HG02943 (cell line): ENCODE measurements around the gene TBC1D1.
"Not testable (repeated sequence)": the region's sequence is repeated elsewhere in the genome, so short reads cannot be mapped to it uniquely, and the experiment has no call there.

ENCODE experiments used
- ATAC-seq: cut with Tn5 transposase; IDR thresholded peaks from one replicate; pipeline ENCODE4 v1.9.1; 2021; ENCODE audit warnings: mild to moderate bottlenecking, low read depth, moderate library complexity; ENCODE audit not compliant: unreplicated experiment

Gene TBC1D1

DNA sequence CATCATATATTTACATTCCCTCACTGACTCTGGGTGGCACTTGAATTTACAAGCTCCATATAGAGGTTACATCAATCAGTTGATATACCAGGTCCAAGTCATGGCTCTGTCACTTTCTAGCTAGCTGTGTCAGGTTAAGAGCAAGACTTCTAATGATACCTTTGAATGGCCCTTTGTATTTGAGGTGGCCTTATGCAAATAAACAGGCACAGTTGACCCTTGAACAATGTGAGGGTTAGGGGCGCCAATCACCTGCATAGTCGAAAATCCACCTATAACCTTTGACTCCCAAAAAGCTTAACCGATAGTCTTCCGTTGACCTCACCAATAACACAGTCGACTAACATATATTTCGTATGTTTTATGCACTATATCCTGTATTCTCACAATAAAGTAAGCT, 68.0 kb downstream of the TBC1D1 start:
- no peak for ATAC-seq

DNA sequence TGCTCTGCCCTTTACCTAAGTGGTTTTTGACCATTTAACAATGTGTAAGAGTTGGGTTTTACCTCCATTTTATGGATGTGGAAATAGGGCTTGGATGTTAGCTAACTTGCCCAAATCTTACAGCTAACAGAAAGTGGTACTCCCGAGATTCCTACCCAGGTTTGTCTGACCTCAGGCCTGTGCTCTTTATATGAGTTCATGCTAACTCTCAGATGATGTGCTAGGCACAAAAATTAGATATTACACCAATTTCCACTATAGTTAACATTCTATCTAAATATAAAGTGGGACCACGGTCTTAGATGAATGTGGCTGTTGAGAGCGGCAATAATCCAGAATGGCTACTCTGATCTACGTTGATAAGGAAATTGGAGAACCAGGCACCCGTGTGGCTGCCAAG, 69.2 kb downstream of the TBC1D1 start, which contains the start of gene PTTG2:
Gene PTTG2 (plus strand): TSS at position 301 of the 400 bp plus-strand sequence. CDS start 37 bp downstream, at position 338.
- ATAC-seq, result no peak

DNA sequence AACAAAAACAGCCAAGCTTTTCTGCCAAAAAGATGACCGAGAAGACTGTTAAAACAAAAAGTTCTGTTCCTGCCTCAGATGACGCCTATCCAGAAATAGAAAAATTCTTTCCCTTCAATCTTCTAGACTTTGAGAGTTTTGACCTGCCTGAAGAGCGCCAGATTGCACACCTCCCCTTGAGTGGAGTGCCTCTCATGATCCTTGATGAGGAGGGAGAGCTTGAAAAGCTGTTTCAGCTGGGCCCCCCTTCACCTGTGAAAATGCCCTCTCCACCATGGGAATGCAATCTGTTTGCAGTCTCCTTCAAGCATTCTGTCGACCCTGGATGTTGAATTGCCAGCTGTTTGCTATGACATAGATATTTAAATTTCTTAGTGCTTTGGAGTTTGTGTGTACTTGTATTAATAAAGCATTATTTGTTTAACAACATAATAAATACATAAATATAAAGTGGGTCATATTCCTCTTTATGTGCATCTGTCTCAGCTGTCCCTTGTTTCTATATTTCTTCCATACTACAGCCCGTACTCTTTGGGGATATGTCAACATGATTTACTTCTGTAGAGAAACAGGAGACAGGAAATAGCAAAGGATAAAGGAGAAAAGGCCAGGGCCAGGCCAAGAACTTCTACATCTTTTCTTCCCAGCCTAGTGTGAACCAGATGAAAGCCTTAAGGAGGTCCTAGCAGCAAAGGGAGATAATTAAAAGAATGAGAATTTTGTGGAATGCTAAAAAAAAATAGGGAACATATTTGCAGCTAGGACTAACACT, 70.0 kb downstream of the TBC1D1 start:
- no peak for ATAC-seq

DNA sequence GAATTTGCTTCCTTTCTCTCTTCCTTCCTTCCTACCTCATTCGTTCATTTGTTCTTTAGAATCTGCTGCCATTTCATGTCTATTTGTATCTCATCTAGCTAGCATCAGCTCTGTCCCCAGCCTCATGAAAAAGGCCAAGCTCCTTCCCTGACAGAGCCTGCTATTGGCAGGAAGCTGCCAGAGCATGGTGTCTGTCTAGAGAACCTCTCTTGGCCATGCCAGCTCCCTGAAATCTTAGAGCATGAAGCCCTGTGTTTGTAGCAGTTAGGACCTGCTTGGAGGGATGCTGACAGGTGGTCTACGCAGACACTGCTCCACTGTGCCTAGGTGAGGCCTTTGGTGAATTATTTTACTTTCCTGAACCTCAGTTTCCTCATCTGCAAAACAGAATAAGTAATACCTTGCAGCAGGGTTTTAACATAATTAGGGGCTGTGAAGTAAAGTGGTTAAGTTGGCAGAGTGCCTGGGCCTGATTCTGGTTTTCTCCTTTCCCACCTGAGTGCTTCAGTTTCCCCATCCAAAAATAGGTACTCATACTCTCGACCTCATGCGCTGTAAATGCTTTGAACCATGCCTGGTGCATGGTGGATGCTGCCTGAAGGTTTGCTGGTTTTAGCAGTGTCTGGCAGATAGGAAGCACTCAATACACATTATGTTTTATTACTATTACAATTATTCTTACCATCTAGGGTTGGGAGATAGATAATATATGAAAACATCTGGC, 74.0 kb downstream of the TBC1D1 start:
- no peak for ATAC-seq

DNA sequence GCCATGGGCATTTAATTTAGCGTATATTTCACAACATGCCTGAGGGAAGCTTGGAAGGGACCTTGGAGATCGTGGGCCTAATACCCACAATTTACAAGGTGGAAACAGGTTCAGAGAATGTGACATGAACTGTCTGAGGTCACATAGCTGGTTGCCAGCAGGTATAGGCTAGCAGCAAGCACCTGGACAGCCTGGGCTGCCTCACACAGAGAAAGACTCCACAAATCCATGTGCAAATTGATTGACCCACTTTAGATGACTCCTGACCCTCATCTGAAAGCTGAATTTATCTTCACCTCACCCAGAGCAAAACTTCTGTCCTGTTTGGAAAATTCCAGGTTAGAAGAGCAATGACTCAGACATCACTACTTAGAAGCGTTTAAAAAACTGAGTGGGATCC, 75.2 kb downstream of the TBC1D1 start:
- ATAC-seq, result no peak

DNA sequence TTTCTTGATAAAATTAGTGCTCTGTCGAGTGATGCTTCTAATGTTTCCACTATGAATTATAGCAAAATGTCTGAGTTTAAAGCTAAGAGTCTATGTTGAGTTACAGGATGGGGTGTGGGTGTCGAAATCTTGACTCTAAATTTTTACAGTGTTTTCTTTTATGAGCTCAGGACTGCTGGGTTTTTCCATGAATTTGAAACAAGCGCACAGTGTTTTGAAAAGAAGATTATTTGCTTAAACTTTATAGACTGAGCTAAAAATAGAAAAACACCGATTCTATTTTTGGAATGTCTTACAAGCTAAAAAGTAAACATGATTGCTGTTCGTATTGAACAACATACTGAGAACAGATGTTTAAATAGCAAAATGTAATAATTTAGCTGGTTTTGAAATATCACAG, 76.9 kb downstream of the TBC1D1 start:
- no peak for ATAC-seq

DNA sequence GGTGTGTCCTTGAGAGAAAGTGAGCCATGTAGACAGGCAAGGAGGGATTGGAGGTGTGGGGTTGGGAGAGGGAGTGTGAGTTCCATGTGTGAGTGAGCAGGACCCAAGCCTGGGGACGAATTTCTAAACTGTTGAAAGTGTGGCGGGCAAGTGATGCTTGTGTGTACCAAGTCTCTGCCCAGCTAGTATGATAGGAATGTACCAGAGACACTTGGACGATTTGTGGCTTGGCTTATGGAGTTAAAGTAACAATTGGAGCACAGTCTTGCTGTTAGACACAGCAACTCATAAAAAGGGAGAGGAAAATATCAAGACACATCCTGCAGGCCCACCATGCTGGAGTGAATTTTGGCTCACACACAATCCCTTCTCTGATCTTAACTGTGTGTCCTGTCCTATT, 77.9 kb downstream of the TBC1D1 start:
- no peak for ATAC-seq

DNA sequence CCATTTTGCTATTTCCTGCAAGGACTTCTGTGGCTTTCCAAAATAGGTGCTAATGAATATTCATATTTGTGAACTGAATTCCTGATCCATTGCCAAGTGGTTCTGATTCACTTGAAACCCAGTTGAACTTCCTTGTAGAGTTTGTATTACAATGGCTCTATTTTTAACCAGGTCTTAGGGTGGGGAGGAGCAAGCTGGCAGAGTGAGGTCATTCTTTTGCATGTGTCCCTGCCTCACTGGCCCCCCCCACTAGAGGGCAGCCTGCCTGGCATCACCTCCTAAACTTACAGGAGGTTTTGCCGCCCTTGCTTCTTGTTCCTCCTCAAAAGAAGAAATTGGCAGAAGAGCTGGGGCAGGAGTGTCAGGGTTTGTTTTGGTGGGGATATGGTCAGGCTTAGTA, 79.8 kb downstream of the TBC1D1 start:
- ATAC-seq, result no peak

DNA sequence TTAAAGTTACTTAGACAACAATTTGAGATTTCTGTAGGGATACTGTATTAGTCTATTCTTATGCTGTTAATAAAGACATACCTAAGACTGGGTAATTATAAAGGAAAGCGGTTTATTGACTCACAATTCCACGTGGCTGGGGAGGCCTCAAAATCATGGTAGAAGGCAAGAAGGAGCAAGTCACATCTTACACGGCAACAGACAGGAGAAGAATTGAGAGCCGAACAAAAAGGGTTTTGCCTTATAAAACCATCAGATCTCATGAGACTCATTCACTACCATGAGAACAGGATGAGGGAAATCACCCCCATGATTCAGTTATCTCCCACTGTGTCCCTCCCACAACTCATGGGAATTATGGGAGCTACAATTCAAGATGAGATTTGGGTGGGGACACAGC, 80.3 kb downstream of the TBC1D1 start:
- ATAC-seq, result no peak

DNA sequence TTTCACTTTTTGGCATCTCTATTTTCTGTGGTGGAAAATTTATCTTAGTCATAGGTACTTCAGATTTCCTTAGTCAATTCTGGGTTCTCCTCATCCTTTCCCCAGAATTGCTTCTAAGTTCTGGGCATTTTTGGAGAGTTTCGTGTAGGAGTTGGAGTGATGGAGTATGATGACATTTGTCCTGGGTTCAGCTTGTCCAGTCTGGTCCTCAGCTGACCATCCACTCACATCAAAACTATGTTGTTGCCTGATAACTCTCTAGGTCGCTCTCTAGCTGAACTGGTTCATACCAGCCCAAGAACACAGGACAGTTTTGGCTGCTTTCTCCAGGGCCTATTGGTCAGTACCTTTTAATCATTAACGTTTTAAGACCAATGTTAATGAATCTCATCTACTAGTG, 82.6 kb downstream of the TBC1D1 start:
- no peak for ATAC-seq

DNA sequence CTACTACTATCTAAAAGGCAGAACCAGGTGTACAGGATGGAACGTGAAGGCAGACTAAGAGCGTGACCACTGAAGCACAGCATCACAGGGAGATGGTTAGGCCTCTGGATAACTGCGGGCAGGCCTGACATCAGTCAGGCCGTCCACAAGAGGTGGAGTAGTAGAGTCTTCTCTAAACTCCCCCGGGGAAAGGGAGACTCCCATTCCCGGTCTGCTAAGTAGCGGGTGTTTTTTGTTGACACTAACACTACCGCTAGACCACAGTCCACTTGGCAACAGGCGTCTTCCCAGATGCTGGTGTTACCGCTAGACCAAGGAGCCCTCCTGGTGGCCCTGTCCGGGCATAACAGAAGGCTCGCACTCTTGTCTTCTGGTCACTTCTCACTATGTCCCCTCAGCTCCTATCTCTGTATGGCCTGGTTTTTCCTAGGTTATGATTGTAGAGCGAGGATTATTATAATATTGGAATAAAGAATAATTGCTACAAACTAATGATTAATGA, 84.5 kb downstream of the TBC1D1 start:
- not testable (repeated sequence) for ATAC-seq

DNA sequence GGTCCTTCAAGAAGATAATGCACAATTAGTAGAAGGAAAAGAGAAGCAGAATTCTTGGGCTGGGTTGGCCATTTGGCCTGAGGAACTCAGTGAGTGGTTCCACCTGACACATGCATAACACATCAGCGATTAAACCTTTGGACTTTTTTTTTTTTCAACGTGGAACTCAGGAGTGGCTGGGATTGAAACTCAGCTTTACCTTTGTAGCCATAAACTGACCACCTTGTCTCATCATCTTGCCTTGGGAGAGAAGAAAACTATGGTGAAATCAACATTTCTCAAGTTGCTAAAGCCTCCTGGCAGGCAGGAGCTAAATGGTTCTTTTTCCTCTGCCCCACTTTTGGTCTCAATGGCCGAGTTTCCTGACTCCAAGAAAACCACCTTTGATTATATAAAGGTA, 85.6 kb downstream of the TBC1D1 start:
- ATAC-seq, result no peak

DNA sequence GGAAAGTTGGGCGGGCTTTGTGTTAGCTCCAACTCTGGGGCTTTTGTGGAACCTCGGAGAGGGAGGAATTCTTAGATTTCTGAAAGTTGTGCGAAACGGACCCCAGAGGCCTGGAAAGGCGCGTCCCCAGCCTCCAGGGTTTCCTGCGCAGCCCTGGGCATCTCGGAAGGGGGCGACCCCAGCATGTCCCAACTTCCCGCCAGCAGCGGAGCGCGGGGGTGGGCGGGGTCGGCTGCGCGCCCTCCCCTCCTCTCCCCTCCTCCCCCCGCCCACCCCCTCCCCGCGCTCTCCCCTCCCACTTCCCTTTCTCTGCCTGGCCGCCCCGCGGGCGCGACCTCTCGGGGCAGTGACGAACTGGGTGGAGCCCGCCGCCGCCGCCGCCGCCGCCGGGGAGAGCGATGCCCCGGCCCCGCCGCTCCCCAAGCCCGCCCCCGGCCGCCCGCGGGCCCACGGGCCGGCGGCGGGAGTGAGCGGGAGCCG, 86.1 kb downstream of the TBC1D1 start:
- ATAC-seq, result peak; percentile 70

DNA sequence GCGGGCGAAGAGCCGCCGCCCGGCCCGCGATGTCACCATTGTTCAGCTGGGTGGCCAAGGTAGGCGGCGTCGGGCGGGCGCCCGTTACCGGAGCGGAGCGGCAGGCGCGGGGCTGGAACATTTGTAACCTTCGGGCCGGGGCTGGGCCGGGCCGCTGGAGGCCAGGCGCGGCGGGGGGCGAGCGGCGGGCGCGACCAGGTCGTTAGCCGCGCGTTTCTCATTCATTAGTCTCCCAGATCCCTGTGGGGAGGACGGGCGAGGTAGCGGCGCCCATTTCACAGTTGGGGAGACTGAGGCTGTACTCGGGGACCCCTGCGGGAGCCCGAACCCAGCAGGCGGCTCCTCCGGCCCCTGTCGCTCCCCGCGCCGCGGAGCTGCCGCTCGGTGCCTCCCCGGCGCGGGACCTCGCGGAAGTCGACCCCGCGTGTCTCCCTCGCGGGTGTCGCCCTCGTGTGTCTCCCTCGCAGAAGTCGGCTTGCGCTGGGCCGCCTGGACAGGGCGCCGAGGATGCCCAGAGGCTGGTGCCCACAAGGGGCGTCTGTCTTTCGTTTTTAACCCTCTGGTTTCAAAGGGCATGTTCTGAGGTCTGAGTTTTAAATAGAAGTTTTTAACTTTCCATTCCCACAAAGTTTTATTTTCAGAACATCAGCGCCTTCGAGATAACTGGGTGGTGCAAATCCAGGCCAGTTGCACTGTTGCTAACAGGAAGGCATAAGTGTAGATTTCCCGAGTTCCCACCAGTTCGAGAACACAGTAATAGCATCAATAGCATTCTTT, 86.8 kb downstream of the TBC1D1 start:
- peak; percentile 60 for ATAC-seq

DNA sequence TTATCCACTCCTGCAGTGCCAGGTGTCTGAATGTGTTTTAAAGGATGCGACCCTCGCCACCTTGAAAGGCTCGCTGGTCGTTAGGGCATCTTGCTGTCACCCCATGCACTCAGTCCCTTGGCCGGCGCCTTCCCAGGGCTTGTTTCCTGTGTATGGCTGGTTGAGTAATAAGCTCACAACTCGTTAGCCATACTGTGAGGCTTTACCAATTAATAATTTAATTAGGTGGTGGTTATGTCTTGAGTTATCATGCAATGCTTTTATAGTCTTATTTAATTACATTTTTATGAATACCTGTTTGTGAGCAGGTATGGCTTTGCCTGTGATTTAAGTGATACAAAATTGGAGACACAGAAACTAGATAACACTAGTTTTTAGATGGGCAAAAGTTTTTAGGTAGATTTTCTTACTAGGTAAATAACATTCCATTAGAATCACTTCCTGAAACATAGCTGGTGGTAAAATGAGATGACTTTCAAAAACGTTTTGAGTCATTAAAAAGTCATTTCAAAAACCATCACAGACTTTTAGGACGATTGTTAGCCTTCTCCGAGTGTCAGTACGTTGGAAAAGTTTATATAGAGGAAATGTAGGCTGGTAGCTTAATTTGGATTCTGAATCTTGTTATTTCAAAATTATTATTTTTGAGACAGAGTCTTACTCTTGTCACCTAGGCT, 87.5 kb downstream of the TBC1D1 start:
- peak; percentile 16 for ATAC-seq

DNA sequence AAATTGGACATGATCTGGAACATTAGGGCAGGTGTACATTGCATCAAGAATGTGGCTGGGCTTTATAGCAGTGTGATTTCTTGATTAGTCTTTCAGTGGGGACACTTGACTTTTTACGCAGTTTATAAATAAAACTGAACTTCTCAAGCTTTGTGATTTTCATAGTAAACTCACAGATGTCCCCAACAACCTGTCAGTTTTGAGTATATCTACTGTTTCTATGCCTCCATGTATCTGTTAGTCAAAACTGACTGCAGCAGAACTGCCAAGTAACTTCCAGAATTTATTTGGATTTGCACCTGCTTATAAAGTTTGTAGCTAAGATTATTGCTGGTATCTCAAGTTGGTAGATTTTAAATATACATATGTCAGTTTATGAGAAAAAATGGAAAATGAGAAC, 89.4 kb downstream of the TBC1D1 start:
- ATAC-seq, result no peak

DNA sequence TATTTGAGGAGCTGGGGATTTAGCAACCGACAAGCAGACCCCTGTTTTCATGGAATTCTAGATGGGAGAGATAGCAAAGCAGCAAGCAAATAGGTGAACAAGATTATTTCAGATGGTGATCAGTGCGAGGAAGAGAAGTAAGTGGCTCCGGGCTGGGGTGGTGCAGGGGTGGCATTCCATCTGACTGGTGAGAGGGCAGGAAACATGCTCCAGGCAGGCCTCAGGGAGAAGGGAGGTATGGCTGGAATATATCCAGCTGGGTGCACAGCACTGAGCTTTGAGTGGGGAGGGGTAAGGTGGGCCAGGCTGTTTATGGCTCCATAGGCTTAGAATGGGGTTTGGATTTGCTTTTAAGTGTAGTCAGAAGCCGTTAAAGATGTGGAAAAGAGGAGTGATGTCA, 90.5 kb downstream of the TBC1D1 start:
- ATAC-seq, result no peak

DNA sequence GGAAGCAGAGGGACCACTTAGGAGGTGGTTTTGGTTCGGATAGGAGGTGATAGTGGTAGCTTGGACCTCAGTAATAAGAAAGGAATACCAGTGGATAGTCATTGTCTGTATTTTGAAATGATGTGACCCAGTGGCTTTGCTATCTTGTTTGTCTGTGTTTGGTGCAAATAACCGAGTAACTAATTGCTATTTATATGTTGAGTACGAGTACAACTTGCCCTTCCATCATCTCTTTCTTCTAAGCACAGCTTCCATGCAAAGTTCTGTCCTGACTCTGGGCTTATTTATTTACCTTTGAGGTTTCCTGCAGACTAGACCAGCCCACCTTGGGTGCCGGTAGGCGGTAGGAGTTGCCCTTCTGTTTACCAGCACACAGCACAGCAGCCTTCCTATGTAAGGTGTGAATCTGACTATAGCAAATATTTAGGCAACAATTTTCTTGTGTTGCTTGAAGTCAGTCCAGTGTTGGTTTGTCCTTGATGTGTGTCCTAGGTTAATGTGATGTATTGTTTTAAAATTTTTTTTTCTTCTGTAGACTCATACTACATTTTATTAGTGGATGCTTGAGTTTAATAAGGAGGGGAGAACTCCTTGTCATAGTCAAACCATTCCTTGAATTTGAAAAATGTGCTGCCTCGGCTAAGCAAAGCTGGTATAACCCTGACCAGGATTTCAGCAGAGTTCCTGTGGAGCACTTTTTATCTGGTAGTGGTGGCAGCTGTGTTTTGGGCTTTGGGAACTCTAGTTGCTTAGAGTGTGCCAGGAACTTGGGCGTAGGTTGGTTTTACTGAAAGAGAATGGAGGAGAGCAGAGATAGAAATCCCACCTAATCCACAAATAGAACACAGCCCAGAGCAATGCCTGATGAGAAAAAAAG, 91.2 kb downstream of the TBC1D1 start:
- no peak for ATAC-seq

DNA sequence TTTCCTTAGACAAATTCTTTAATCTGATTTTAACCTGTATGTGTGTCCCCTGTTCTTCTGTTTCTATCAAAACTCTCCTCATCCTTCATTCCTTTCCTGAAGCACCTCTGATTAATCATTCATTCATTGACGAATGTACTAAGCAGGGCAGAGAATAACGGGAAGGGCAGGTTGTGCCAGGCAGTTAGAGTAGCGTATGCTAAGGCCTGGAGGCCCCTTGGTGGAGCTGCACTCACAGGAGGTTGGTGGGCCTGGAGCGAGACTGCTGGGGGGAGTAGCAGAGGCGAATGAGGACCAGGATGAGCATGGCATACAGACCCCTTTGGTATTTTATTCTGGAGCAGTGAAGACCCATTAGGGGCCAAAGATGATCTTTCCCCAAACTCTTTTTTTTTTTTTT, 91.9 kb downstream of the TBC1D1 start:
- no peak for ATAC-seq
